HG02852 (cell line): Measurements from ENCODE around the gene HPD.
"Not testable (repeated sequence)": the region's sequence is repeated elsewhere in the genome, so short reads cannot be mapped to it uniquely, and the experiment has no call there.

Source experiments
- ATAC-seq: cut with Tn5 transposase; IDR thresholded peaks from one replicate; pipeline ENCODE4 v1.9.1; 2021; ENCODE audit warnings: mild to moderate bottlenecking, moderate library complexity; ENCODE audit not compliant: unreplicated experiment

Gene HPD

DNA sequence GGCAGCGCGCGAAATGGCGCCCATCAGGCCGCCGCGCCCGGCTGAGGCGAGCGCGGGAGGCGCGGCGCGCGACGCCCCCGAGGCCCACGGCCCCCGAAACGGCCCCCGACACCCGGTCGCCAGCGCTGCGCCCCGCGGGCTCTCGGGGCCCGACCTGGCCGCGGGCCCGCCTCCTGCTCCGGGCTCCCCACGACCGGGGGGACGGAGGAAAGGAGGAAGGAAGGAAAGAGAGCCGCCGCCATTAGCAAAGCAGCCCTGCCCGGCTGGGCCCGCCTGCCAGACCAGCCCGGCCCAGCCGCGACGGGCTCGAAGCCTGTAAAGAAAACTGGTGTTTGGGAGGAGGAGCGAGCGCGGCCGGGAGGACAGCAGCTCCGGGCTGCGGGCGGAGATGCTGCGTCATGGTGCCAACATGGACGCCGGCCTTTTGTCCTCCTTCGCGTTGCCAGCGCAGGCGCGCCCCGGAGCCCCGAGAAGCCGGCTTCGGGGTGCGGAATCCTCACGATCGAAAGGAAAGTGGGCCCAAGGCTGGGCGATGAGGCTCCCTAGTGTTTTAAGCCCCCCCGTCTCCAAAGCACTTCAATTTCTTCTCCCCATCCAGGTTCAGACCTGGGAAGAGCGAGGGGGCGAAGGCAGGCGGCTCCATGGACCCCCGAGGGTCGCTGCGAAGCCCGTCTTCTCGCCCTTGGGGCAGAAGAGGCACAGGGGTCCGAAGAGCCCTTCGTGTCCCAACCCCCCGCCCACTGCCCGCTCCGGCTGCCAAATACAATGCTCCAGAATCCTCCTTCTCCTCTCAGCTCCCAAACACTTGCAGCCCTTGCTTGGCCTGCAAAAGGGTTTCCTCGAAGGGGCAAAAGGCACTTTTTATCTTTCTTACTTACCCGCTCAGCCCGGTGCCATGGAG is 57.7 kb downstream of the HPD start:
- ATAC-seq: no peak

DNA sequence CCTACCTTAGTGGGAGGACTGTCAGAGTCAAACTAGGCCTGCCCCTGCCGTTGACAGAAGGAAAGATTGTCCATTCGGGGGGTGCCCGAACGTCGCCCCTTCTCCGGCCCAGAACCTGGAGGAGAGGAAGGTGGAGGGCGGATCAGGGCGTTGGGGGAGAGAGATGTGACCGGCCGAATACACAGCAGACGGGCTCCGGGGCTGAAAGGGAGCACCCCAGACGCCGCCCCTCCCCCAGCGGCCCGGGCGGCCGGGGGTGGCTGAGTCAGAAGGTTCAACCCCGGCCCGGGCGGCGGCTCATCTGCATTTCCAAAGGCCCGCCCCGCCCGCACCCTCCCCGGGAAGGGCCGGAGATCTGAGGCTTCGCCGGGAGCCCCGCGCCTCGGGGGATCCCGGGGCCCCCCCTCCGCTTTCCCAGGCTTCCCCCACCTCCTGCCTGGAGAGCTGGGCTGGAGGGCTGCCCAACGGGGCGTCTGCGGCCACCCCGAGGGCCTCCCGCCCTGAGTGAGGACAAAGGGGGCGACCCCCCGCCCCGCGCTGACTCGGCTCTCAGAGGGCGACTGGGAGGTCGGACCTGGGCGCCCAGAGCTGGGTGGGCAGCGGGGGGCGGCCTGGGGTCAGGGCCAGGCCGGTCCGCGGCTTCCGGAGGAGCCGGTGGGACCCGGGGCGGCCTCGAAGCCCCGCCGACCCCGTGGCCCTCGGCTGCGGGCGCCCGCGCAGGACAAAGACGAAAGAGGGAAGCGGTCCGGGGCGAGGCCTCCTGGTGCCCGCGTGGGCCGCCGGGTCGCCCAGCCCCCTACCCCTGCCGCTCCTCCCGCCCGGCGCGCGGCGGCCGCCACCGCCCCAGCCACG is 58.6 kb downstream of the HPD start:
- peak; percentile 30 for ATAC-seq

DNA sequence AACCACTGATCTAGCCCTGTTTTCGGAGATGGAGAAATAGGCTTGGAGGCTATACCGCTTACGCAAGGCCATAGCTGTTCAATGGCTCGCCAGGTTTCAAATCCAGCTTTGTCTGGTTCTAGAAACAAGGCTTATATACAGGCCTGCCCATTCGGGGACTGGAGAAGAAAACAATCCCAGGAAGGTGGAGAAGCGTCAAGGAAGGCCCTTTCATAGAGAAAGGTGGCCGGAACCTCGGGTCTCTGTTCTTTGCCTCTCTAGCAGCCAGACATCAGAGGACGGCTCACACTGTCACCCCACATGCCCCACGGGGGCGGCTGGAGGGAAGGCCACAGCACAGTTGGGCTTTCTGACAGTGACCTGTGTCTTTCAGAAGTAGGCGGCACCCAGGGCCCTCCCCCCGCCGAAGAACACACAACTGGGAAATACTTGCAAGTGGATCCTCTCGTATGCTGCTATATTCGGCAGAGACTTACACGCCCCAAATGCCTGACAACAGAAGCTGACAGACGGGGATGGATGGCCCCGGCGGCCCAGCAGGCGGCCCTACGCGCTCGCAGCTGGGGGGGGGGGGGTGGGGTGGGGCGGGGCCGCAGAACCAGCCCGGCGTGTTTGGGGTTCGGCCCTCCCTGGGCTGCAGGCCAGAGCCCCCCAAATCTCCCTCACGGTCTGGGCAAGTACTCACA is 59.4 kb downstream of the HPD start:
- ATAC-seq: peak; percentile 3

DNA sequence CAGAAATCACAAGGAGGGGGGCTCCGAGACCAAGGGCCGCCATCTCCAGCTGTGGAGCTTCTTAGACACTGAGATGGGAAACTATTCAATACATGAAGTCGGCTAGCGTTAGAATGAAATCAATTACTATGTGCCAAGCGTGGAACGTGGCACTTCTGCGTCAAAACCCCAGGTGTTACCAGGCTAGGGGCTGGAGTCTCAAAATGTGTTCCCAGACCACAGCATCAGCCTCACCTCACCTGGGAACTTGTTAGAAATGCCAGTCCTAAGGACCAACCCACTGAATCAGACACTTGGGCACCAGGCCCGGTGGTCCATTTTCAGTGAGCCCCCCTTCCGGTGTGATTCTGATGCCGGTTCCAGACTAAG is 59.9 kb downstream of the HPD start:
- ATAC-seq: no peak

DNA sequence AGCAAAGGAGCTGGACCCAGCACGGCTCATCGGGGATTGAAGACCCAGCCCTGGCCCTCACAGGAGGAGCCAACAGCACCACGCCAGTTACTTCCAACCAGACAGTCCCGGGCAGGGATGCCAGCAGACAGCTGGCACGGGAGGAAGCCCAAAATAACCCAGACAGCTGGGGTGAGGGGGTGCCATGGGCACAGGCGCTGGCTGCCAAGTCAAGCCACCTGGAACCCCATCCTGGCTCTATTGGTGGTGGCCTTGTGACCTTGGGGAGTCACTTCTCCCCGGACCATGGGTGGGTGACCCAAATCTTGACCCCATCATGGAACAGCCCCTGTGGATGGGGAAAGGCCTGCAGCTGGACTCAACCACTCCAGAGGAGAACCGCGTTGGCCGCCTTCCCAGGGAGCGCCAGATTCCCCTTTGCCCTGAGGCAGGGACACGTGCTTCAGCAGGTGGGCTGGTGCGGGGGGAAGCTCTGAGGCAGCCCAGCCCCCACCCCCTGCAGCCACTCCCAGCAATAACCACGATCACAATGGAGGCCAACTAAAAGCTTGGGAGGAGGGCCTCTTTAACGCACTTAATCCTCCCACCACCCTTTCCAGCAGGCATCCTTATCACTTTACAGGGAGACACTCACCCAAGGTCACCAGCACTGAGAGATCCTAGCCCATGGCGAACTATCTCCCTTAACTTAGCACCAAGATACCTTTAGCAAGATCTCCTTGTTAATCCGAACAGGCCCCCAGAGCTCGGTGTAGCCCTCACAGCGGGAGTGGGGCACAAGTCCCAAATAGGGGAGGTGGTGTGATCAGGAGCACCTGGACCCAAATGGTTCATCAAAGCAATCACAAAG is 60.5 kb downstream of the HPD start:
- no peak for ATAC-seq

DNA sequence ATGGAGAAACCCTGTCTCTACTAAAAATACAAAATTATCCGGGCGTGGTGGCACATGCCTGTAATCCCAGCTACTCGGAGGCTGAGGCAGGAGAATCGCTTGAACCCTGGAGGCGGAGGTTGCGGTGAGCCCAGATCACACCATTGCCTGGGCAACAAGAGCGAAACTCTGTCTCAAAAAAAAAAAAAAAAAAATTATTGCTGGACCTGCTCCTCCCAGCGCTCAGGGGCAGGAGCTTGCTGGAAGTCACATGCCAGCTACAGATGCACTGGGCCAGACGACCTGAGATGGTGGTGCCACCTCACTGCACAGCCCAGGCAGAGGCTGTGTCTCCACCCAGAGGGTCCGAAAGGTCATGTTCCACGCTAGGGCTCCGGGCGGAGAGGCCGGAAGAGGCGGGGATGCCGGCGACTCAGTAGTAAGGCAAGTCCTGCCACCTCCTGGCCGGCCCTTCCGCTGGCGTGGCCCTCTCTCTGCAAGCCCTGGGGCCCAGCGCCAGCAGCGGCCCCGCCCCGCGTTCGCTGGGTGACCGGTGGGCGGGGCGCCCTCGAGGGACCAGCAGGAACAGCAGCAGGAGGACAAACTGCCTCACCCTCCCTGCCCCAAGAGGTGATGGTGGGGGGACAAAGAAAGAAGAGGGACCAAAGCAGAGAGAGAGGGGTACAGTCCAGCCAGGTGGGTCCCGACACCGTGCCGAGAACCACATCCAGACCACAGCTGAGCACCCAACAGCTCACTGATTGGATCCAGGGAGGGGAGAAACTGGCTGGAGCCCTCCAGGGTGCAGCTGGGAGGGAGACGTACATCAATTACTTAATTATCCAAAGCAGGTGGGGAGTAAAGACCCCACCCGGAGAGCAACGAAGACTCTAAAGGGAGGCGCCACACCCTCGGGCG is 61.6 kb downstream of the HPD start:
- no peak for ATAC-seq

DNA sequence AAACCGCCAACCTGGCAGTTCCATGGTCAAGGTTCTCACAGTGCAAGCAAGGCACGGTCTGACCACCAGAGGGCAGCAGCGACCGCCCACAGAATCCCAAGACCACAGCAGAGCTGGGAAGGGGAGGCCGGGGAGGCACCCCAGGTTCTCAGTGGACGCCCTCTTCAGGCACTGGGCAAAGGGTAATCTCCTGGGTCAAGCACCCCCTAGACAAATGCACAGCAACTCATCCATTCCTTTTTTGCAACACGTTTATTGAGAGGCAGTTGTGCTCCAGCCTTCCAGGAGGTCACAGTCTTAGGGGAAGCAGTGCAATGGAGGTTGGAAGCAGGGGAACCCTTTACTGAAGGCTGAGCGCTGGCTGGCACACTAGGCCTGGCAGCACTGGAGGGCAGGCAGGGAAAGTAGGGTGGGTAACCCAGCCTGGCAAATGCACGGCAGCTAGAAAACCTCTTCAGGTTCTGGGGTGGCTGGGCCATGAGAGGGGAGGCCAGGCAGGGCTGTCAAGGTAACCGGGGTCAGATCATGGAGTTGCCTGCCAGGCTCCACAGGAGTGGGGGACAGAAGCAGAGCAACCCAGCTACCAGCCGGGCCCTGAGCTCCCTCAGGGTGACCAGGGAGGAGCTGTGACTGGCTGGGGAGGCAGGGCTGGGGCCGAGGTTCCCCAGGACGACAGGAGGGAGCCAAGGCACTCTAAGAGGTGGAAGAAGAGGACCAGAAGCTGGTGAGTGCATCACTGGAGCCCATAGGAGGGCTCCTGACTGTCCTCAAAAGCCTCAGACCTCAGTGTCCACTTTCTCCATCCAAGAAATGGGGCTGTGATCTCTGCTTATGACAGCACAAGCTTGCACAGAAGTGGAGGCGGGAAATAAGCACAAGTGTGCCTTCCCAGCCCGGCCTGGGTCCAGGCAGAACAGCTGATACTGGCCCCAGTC is 63.4 kb downstream of the HPD start:
- no peak for ATAC-seq

DNA sequence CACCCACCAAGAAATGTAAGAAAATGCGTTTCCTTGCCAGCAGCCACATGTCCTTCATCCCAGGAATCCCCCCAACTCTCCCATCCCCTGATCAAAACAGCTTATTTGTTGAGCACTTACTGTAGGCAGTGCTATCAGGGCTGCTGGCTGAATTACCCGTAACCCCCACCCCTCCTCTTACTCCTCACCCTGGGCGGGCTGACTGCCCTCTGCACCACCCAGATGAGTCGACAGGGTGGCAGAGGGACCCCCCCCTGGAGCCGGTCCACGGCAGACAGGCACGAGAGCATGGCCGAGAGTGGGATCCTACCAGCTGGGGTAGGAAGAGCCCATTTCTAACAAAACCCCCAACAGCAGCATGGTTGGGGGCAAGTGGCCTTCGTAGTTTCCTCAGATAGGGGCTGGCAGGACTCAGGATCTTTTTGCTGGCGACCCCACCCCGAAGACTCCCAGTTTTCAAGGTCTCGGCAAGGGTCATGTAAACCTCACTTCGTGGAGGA is 64.1 kb downstream of the HPD start:
- ATAC-seq: peak; percentile 1

DNA sequence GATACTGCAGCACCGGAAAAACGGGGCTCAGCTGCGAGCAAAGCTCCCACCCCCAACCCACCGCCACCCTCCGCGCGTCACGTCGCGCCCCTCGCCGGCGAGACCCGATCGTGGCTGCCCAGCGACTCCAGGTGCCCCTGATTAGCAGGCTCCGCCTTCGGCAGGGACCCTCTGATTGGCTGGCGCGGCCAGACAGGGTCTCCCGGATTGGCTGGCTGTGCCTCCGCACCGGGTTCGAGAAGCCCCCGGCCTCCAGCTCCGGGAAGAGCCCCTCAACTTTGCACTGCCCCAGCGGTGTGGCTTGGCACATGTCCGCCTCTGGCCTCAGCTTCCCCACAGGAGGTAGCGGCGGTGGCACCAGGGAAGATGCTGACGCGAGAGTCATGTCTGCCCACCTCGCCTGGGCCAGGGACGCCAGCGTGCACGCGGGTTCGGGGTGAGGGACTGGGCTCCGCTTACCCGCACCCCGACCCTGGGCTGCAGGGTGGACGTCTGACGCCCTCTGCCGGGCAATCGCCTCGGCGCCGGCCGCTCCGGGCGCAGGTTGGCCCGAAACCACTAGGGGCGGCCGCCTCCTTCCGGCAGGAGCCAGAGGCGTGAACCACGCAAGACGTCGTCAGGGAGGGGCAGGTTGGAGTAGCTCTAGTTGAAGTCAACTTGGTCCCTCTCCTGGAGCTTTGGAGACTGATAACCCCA is 64.7 kb downstream of the HPD start:
- ATAC-seq: peak; percentile 45

DNA sequence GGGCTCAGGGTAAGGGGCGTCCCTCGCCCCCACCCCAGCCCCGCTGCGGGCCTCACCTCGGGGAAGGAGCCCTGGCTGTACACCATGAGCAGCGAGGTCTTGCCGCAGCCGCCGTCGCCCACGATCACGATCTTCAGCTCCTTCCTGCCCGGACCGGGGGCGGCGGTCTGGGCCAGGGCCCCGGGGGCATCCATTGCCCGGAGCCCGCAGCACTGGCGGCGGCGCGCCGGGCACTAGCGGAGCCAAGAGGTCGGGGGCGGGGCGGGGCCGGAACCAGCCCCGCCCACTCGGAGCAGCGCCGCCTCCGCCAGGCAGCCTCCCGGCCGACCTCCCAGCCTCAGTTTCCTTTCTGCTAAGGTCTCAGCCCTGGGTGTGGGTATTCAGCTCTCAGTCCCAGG is 65.2 kb downstream of the HPD start, which contains the start of gene RHOF:
TSS of gene RHOF (minus strand) at position 249 of the 398 bp plus-strand sequence. CDS start at position 194, 55 bp downstream.
- ATAC-seq: peak; percentile 14

DNA sequence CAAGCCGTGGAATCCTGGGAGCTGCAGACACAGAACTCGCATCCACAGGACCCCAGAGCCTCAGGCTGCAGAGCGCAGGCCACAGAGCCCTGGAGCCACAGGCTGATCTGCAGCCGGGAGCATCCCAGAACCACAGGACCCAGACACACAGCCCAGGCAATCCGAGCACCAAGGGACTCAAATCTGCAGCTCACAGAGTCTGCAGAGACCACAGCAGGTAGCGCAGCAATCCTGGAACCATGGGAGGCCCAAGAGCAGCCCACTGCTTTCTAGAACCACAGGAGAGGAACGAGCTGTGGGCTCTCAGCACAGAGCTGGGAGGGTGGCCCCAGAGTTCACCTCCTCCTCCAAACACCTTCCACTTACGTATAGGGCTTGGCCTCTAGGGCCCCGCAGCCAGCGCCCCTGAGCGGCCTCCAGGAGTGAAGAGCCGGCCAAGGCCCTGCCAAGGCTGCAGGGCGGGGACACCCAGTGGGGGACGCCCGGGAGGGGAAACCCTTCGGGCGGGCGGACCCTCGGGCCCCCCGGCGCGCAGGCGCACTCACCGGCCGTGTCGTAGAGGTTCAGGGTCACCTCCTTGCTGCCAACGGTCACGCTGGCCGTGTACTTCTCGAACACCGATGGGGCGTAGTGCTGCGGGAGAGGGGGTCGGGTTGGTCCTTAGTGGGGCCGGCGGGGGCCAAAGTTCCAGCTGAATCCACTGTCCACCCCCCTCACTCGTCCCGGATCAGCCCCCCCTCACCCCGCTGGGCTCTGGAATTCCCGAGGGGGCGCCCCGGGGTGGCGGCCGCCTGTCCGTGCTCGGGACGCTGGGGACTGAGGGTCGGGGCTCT is 65.8 kb downstream of the HPD start:
- no peak for ATAC-seq

DNA sequence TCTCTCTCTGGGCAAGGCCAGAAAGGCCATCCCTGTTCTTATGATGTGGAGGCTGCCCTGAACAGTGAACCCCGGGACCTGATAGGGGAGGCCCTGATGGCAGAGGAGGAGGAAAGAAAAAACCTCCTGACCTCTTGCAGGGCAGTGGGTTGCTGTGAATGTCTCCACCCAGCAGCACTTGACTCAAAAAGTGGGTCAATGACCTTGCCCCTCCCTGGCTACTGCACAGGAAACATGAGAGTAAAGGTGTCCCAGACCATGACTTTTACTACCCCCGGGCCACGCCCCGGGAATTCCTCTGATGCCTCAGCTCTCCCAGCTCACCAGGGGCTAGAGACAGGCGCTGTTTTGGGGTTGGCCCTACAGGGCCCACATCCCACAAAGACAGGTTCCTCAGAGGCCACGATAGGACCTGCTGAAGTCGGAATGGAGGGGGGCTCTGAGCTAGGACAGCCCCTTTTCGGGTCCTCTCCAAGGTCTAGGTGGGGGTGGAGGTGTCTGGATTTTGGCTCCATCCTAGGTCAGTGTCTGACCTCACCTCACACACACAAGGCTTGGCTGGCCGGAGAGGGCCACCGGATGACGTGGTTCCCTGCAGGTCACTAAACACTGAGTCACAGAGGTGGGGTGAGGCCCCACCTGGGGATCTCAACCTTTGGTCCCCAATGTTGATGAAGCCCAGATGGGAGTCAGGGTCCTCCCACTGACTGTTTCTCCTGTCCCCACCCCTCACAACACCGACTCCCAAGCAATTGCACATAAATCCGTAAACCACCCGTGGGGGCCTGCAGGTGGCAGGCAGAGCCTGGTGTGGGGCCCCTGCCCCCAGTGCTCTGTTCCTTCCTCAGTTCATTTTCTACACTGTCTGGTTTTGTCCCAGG is 66.7 kb downstream of the HPD start:
- no peak for ATAC-seq

DNA sequence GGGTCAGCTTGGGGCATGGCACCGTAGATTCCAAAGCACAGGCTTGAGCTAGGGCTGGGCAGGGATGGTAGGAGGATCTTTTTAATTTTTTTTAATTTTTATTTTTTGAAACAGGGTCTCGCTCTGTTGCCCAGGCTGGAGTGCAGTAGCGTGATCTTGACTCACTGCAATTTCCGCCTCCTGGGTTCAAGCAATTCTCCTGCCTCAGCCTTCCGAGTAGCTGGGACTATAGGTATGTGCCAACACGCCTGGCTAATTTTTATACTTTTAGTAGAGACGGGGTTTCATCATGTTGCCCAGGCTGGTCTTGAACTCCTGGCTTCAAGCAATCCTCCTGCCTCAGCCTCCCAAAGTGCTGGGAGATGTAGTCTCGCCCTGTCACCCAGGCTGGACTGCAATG is 67.9 kb downstream of the HPD start:
- not testable (repeated sequence) for ATAC-seq

DNA sequence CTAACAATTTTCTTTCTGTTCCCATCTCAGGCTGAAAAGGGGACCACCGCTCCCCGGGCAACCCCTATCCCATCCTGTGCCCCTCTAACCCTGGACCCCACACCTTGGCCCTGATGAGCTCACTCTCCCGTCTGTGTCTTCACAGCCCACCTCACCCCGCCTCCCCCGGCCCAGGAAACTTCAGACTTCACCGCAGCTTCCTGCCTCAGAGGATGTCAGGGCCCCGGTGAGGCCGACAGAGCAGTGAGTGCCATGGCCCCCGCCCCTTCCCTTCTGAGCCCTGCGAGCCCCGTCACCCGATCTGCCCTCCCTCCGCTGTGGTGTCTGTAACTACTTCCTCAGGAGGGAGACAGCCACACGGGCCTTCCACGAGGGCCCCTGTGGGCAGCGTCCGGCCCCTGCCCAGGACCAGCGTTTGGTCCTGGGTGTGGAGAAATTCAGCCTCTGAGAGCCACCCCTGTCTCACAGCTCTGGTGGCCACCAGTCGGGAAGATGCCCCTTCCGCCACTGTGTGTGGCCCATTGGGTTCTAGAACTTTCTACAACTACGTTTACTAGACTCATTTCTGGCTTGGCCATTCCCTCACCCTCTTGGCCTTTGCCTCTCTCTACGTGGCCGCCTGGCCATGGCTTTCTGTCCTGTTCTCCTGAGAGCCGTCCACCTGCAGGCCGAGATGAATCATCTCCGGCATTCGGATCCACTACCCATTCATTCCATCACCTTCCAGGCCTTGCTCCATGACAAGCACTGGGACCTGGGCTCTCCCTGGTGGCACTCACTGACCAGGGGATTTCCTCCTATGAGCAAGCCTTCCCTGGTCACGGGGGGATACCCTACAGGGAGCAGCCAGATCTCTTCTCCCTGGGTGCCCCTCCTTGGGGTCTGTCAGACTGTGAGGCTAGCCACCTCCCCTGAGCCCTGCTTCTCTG is 68.6 kb downstream of the HPD start:
- peak; percentile 39 for ATAC-seq
